WTC11 (cell line): ENCODE results near the gene SYDE2. TPM values are rescaled to one million over a fixed set of nuclear protein-coding genes. Genes with fewer than 3 reads are reported as not detected.

Experiments used
- ATAC-seq: fragments of 200-7000 bp; cut with Tn5 transposase; 2 replicates; pipeline ENCODE4 v1.10.0; 2021; ENCODE audit warnings: mild to moderate bottlenecking, moderate library complexity
- Bru-seq: library from RNA; stranded (reverse); fragments of 400-500 nt; gene quantifications from one replicate; lab custom pipeline; 2021; lab: Mats Ljungman, UMichigan
- CTCF ChIA-PET: fragments of 300-600 bp; sonication (Branson Sonifier 250); formaldehyde crosslinking; loops from one replicate; lab custom pipeline; 2021; ENCODE audit warnings: antibody characterized with exemption; lab: Charles Lee
- POLR2A ChIA-PET: fragments of 350-600 bp; sonication (Branson Sonifier 250); formaldehyde crosslinking; loops from one replicate; lab custom pipeline; 2021; ENCODE audit warnings: antibody characterized with exemption; lab: Charles Lee
- DNase-seq: peaks from one replicate; pipeline ENCODE4 v3.0.0; 2021; ENCODE audit warnings: low spot score
- H3K27ac Mint-ChIP-seq: 2 replicates; pipeline ENCODE4 v1.8.0; 2021; ENCODE audit warnings: mixed read lengths
- H3K27me3 Mint-ChIP-seq: 2 replicates; pipeline ENCODE4 v1.8.0; 2021; ENCODE audit warnings: low read depth, mild to moderate bottlenecking, moderate library complexity, mixed read lengths
- H3K36me3 Mint-ChIP-seq: 2 replicates; pipeline ENCODE4 v1.8.0; 2021; ENCODE audit warnings: mixed read lengths
- H3K4me1 Mint-ChIP-seq: 2 replicates; pipeline ENCODE4 v1.8.0; 2022; ENCODE audit warnings: mixed read lengths
- H3K4me3 Mint-ChIP-seq: 2 replicates; pipeline ENCODE4 v1.8.0; 2021; ENCODE audit warnings: mild to moderate bottlenecking, moderate library complexity, mixed read lengths
- H3K9me3 Mint-ChIP-seq: 2 replicates; pipeline ENCODE4 v1.8.0; 2021; ENCODE audit warnings: mixed read lengths
- CREM ChIP-seq: sonication (generic); formaldehyde crosslinking; IDR thresholded peaks from 2 replicates; pipeline ENCODE4 v1.8.1; 2022; ENCODE audit warnings: mild to moderate bottlenecking, missing genetic modification reagents, moderate library complexity
- E2F1 ChIP-seq: sonication (generic); formaldehyde crosslinking; IDR thresholded peaks from 2 replicates; pipeline ENCODE4 v1.8.0; 2022; ENCODE audit warnings: mild to moderate bottlenecking, missing genetic modification reagents
- ELF4 ChIP-seq: sonication (generic); formaldehyde crosslinking; IDR thresholded peaks from 2 replicates; pipeline ENCODE4 v1.8.1; 2022; ENCODE audit warnings: low read depth, mild to moderate bottlenecking, moderate library complexity, missing genetic modification reagents
- ETV6 ChIP-seq: sonication (generic); formaldehyde crosslinking; IDR thresholded peaks from 2 replicates; pipeline ENCODE4 v1.8.1; 2022; ENCODE audit warnings: mild to moderate bottlenecking, missing genetic modification reagents
- FOXP4 ChIP-seq: sonication (generic); formaldehyde crosslinking; IDR thresholded peaks from 2 replicates; pipeline ENCODE4 v1.8.0; 2022; ENCODE audit warnings: mild to moderate bottlenecking, missing genetic modification reagents
- GTF2I ChIP-seq: fragments of 250-450 bp; sonication (Bioruptor Pico); conservative IDR thresholded peaks from 2 replicates; pipeline ENCODE4 v1.4.0; 2021; ENCODE audit warnings: mild to moderate bottlenecking
- IRF1 ChIP-seq: sonication (generic); formaldehyde crosslinking; IDR thresholded peaks from 2 replicates; pipeline ENCODE4 v1.8.0; 2023; ENCODE audit warnings: missing genetic modification reagents
- JUN ChIP-seq: sonication (generic); formaldehyde crosslinking; IDR thresholded peaks from 2 replicates; pipeline ENCODE4 v1.8.0; 2023; ENCODE audit warnings: mild to moderate bottlenecking, missing genetic modification reagents
- MAX ChIP-seq: sonication (generic); formaldehyde crosslinking; IDR thresholded peaks from 2 replicates; pipeline ENCODE4 v1.8.0; 2022; ENCODE audit warnings: mild to moderate bottlenecking, missing genetic modification reagents
- MYBL2 ChIP-seq: sonication (generic); formaldehyde crosslinking; IDR thresholded peaks from 2 replicates; pipeline ENCODE4 v1.8.1; 2023; ENCODE audit warnings: mild to moderate bottlenecking, moderate library complexity, missing genetic modification reagents
- NFE2L1 ChIP-seq: sonication (generic); formaldehyde crosslinking; IDR thresholded peaks from 2 replicates; pipeline ENCODE4 v1.8.1; 2023; ENCODE audit warnings: missing genetic modification reagents
- PRDM15 ChIP-seq: sonication (generic); formaldehyde crosslinking; IDR thresholded peaks from 2 replicates; pipeline ENCODE4 v1.8.0; 2022; ENCODE audit warnings: missing genetic modification reagents
- SMAD3 ChIP-seq: sonication (generic); formaldehyde crosslinking; IDR thresholded peaks from 2 replicates; pipeline ENCODE4 v1.8.0; 2022; ENCODE audit warnings: missing genetic modification reagents, mild to moderate bottlenecking, borderline replicate concordance
- SP1 ChIP-seq: sonication (generic); formaldehyde crosslinking; conservative IDR thresholded peaks from 2 replicates; pipeline ENCODE4 v1.8.1; 2022; ENCODE audit warnings: missing genetic modification reagents
- TCF7 ChIP-seq: sonication (generic); formaldehyde crosslinking; IDR thresholded peaks from 2 replicates; pipeline ENCODE4 v1.8.0; 2022; ENCODE audit warnings: mild to moderate bottlenecking, low read depth, missing genetic modification reagents, moderate library complexity
- TEAD1 ChIP-seq: sonication (generic); formaldehyde crosslinking; IDR thresholded peaks from 2 replicates; pipeline ENCODE4 v1.8.0; 2022; ENCODE audit warnings: mild to moderate bottlenecking, missing genetic modification reagents
- TP53 ChIP-seq: sonication (generic); formaldehyde crosslinking; IDR thresholded peaks from 2 replicates; pipeline ENCODE4 v1.8.1; 2023; ENCODE audit warnings: mild to moderate bottlenecking, missing genetic modification reagents
- USF1 ChIP-seq: sonication (generic); formaldehyde crosslinking; IDR thresholded peaks from 2 replicates; pipeline ENCODE4 v1.8.0; 2022; ENCODE audit warnings: mild to moderate bottlenecking, missing genetic modification reagents
- USF2 ChIP-seq: sonication (generic); formaldehyde crosslinking; IDR thresholded peaks from 2 replicates; pipeline ENCODE4 v1.8.1; 2023; ENCODE audit warnings: mild to moderate bottlenecking, missing genetic modification reagents, moderate library complexity
- ZNF219 ChIP-seq: sonication (generic); formaldehyde crosslinking; IDR thresholded peaks from 2 replicates; pipeline ENCODE4 v1.8.0; 2023; ENCODE audit warnings: missing genetic modification reagents, mild to moderate bottlenecking, borderline replicate concordance
- ZNF317 ChIP-seq: sonication (generic); formaldehyde crosslinking; IDR thresholded peaks from 2 replicates; pipeline ENCODE4 v1.8.1; 2023; ENCODE audit warnings: low read depth, mild to moderate bottlenecking, moderate library complexity, missing genetic modification reagents, borderline replicate concordance
- ZNF416 ChIP-seq: fragments of 250-450 bp; sonication (Bioruptor Pico); IDR thresholded peaks from 2 replicates; pipeline ENCODE4 v1.9.0; 2021; ENCODE audit warnings: mild to moderate bottlenecking, inconsistent platforms
- ZNF423 ChIP-seq: fragments of 250-450 bp; sonication (Bioruptor Pico); IDR thresholded peaks from 2 replicates; pipeline ENCODE4 v2.1.2; 2022; ENCODE audit warnings: mild to moderate bottlenecking, moderate library complexity
- ZSCAN18 ChIP-seq: fragments of 250-450 bp; sonication (Bioruptor Pico); IDR thresholded peaks from 2 replicates; pipeline ENCODE4 v2.1.2; 2022; ENCODE audit warnings: mild to moderate bottlenecking, moderate library complexity
- long read RNA-seq, 3 experiments: library from RNA in 1 of 3; library from capped mRNA in 1 of 3; library from polyadenylated mRNA in 1 of 3; unstranded in 2 of 3; stranded (forward) in 1 of 3; transcript quantifications; one replicate each; pipeline ENCODE4 v2.0.0, GENCODE V29; 2021
- total RNA-seq: library from RNA; stranded (reverse); gene quantifications from 3 replicates; pipeline ENCODE4 v1.2.3, GENCODE V29; 2021

Gene SYDE2
- total RNA-seq (11.0 to 13.8 TPM (median 11.4 TPM) in 3 replicates), Bru-seq, nascent RNA (percentile 86 among the genes with signal in this experiment)
- long read RNA-seq, experiment 1, full-length matches to known transcripts, result 37 of 61 reads
- long read RNA-seq, experiment 1, partial matches to known transcripts, result 9 of 61 reads
- long read RNA-seq, experiment 1, other reads (novel, unspliced or antisense), result 15 of 61 reads
- long read RNA-seq, experiment 2, full-length matches to known transcripts, result 1 of 12 reads
- long read RNA-seq, experiment 2, partial matches to known transcripts, result 4 of 12 reads
- long read RNA-seq, experiment 2, other reads (novel, unspliced or antisense), result 7 of 12 reads
- long read RNA-seq, experiment 3, partial matches to known transcripts, result 0 of 1 reads
- long read RNA-seq, experiment 3, other reads (novel, unspliced or antisense), result 1 of 1 reads

- peak; percentile 70 for ATAC-seq
- no peaks in the 10 kb centered on the region for H3K27me3 Mint-ChIP-seq
- peak; percentile 77 for DNase-seq
- ChIA-PET CTCF (interaction anchor here (0.6 to 1.1 kb wide), 4 partner anchors 28 to 426 kb away, joined by 3 to 7 read pairs (median 4); partner anchors contain the start of gene C1orf52), POLR2A (interaction anchor here (0.7 to 1.6 kb wide), 4 partner anchors 9 to 91 kb away, joined by 4 to 6 read pairs (median 4); partner anchors contain the start of gene C1orf52)
- peaks cover 48% of the 10 kb centered on the region for H3K4me1 Mint-ChIP-seq
- H3K9me3 Mint-ChIP-seq, result no peaks in the 10 kb centered on the region
- H3K27ac Mint-ChIP-seq, result peak within 1 kb of the TSS; percentile 99
- H3K36me3 Mint-ChIP-seq, result no peaks in the 10 kb centered on the region
- peak within 1 kb of the TSS; percentile 93 for H3K4me3 Mint-ChIP-seq
- TF ChIP-seq GTF2I (CRISPR knock-in tag), result no peak
- TF ChIP-seq CREM (CRISPR knock-in tag), result no peak
- TF ChIP-seq TEAD1 (CRISPR knock-in tag), result 0 out of 2 replicates have a peak, but pooled peaks have one; percentile 60
- TF ChIP-seq TP53 (CRISPR knock-in tag), result 0 out of 2 replicates have a peak, but pooled peaks have one; percentile 37
- no peak for TF ChIP-seq USF2 (CRISPR knock-in tag)
- peak; percentile 72 for TF ChIP-seq FOXP4 (CRISPR knock-in tag)
- TF ChIP-seq SMAD3, result no peak
- no peak for TF ChIP-seq TCF7 (CRISPR knock-in tag)
- no peak for TF ChIP-seq ZNF317 (CRISPR knock-in tag)
- TF ChIP-seq ELF4 (CRISPR knock-in tag), result 0 out of 2 replicates have a peak, but pooled peaks have one; percentile 5
- no peak for TF ChIP-seq IRF1 (CRISPR knock-in tag)
- no peak for TF ChIP-seq E2F1 (CRISPR knock-in tag)
- peak; percentile 48; the same call in 1 of the 2 replicates for TF ChIP-seq MYBL2 (CRISPR knock-in tag)
- TF ChIP-seq ZNF423 (CRISPR knock-in tag), result peak; percentile 70
- TF ChIP-seq USF1 (CRISPR knock-in tag), result no peak
- peak; percentile 58; the same call in 1 of the 2 replicates for TF ChIP-seq ETV6 (CRISPR knock-in tag)
- TF ChIP-seq JUN (CRISPR knock-in tag), result peak; percentile 54; the same call in 1 of the 2 replicates
- 0 out of 2 replicates have a peak, but pooled peaks have one; percentile 6 for TF ChIP-seq PRDM15 (CRISPR knock-in tag)
- TF ChIP-seq MAX, result peak; percentile 72; the same call in 1 of the 2 replicates
- no peak for TF ChIP-seq ZSCAN18 (CRISPR knock-in tag)
- no peak; the same call in 1 of the 2 replicates for TF ChIP-seq NFE2L1 (CRISPR knock-in tag)
- TF ChIP-seq SP1 (CRISPR knock-in tag), result no peak; the same call in 1 of the 2 replicates
- TF ChIP-seq ZNF219, result 0 out of 2 replicates have a peak, but pooled peaks have one; percentile 70
- no peak for TF ChIP-seq ZNF416 (CRISPR knock-in tag)
Measured at GRCh38 chr1:85200463-85201339, at the start of gene SYDE2. Gene SYDE2 (minus strand): TSS chr1:85201016. CDS start chr1:85200996, 20 bp downstream.
